ENCODE data around the gene ABHD16A. TPM values are rescaled to one million over a fixed set of nuclear protein-coding genes. Genes with fewer than 3 reads are reported as not detected.

Gene ABHD16A
- total and polyA plus RNA-seq, 8 donors: 14.9 to 61.5 (median 21.5) TPM

GRCh38 chr6:31654574-31655348, 48.4 kb downstream of the ABHD16A start:
- no peak for ATAC-seq
- peaks cover 16 to 32% (median 22%) of the 10 kb centered on the region in 3 donors for H3K4me1 ChIP-seq
- TF ChIP-seq CTCF (IDR thresholded peaks at IDR 0.05): no peak
- DNase-seq: no peak
- no peaks in the 10 kb centered on the region for H3K36me3 ChIP-seq
- no peaks in the 10 kb centered on the region for H3K27me3 ChIP-seq
- WGBS, 2 donors: 86 to 89% methylated on average over 8 of the region's 8 CpGs
- intact Hi-C loops (cut with DNase I): no loop called here
- no peak overlapping the region for H3K27ac ChIP-seq
- no peak for FAIRE-seq
- H3K9me3 ChIP-seq: no peaks in the 10 kb centered on the region
- no peak overlapping the region for H3K4me3 ChIP-seq

- Histone ChIP-seq H3K9me3 (no peaks in the 10 kb centered on the region), H3K27ac (peak overlapping the region; percentile 84 to 98 (median 96)), H3K27me3 (no peaks in the 10 kb centered on the region), H3K4me1 (peaks cover 4 to 18% (median 15%) of the 10 kb centered on the region in 3 donors), H3K4me3 (peak overlapping the region; percentile 41 to 78 (median 69)), H3K36me3 (peaks cover 0 to 14% (median 5%) of the 10 kb centered on the region in 3 donors)
- ATAC-seq (peak; percentile 75 to 86 (median 82)), DNase-seq (peak in 5 of 6 donors; percentile 78 to 89 (median 85)), FAIRE-seq (peak; percentile 17)
- no peak for TF ChIP-seq CTCF (IDR thresholded peaks at IDR 0.05)
- intact Hi-C loops (cut with DNase I): no loop called here
- WGBS, 2 donors: 6 to 7% methylated on average over 37 of the region's 37 CpGs
Measured at GRCh38 chr6:31652925-31653724, 50.0 kb downstream of the ABHD16A start.

- no peaks in the 10 kb centered on the region for H3K27me3 ChIP-seq
- 1 to 3% methylated on average over 29 of the region's 29 CpGs for WGBS, 2 donors
- TF ChIP-seq CTCF (IDR thresholded peaks at IDR 0.05): no peak
- peaks cover 0 to 27% (median 14%) of the 10 kb centered on the region in 3 donors for H3K36me3 ChIP-seq
- ATAC-seq (peak; percentile 53 to 77 (median 66)), FAIRE-seq (no peak), DNase-seq (peak in 1 of 6 donors; percentile 70)
- intact Hi-C loops (cut with DNase I): no loop called here
- H3K27ac ChIP-seq: peak overlapping the region; percentile 84 to 98 (median 96)
- peak overlapping the region; percentile 38 to 78 (median 58) for H3K4me3 ChIP-seq
- peaks cover 0 to 16% (median 15%) of the 10 kb centered on the region in 3 donors for H3K4me1 ChIP-seq
- no peaks in the 10 kb centered on the region for H3K9me3 ChIP-seq
Measured at GRCh38 chr6:31651602-31652191, 51.4 kb downstream of the ABHD16A start.

GRCh38 chr6:31645325-31645724, 57.8 kb downstream of the ABHD16A start:
- no peak for TF ChIP-seq CTCF (IDR thresholded peaks at IDR 0.05)
- no peak overlapping the region for H3K27ac ChIP-seq
- peaks cover 10 to 91% (median 49%) of the 10 kb centered on the region in 3 donors for H3K36me3 ChIP-seq
- FAIRE-seq (no peak), ATAC-seq (no peak), DNase-seq (no peak)
- H3K4me1 ChIP-seq: peaks cover 0 to 5% (median under 1%) of the 10 kb centered on the region in 3 donors
- H3K27me3 ChIP-seq: no peaks in the 10 kb centered on the region
- 93 to 95% methylated on average over 9 of the region's 9 CpGs for WGBS, 2 donors
- H3K9me3 ChIP-seq: no peaks in the 10 kb centered on the region
- no peak overlapping the region for H3K4me3 ChIP-seq
- intact Hi-C loops (cut with DNase I): no loop called here
